Kidney glomerular epithelial cell (primary cell): Measurements from ENCODE around the gene SPTLC2.
A peak's percentile ranks its signal among the peaks of the same experiment; 100 is the strongest.
"Not testable (repeated sequence)": the region's sequence is repeated elsewhere in the genome, so short reads cannot be mapped to it uniquely, and the experiment has no call there.

Experiments used
- DNase-seq: peaks from one replicate; lab custom pipeline; 2025; lab: John Stamatoyannopoulos, UW

Gene SPTLC2

GRCh38 chr14:77588411-77589025 is 27.9 kb downstream of the SPTLC2 start:
- not testable (repeated sequence) for DNase-seq

- DNase-seq: no peak
Observed at GRCh38 chr14:77585385-77585784, 31.1 kb downstream of the SPTLC2 start.

DNA sequence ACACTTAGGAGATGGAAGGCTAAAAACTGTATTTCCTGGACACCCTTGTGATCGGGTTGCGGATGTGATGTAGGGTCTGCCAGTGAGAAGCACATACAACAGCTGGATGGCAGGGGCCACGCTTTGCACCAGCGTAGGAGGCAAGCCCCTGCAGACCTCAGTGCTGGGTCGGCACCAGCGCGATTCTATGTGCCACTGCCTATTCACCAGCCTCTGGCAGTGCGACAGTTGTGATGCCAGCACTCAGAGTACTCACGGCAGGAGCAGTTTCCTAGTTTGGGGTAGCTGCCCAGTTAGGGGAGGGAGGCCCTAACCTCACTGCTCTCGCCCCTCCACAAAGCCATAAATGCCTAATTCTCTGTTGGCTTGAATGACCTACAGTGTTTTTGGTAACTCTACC is 31.6 kb downstream of the SPTLC2 start:
- DNase-seq: no peak

DNA sequence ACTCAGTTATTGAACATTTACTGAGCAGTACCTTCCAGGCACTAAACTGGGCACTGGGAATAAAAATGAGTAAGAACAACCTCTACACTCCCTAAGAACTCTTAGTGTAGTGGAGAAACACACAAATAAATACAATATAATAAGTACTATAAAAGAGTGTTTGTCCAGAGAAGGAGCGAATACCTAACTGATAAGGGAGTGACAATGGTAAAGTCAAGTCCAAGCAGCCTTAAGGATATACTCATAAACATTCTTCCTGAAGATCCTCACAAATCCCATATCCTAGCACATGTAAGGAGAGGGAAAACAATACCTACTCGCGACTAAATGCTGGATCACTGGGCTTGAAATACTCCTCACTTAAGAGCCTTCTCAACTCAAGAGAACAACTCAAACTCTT is 32.8 kb downstream of the SPTLC2 start:
- no peak for DNase-seq

- no peak for DNase-seq
Observed at GRCh38 chr14:77582511-77582910, 33.9 kb downstream of the SPTLC2 start.

DNA sequence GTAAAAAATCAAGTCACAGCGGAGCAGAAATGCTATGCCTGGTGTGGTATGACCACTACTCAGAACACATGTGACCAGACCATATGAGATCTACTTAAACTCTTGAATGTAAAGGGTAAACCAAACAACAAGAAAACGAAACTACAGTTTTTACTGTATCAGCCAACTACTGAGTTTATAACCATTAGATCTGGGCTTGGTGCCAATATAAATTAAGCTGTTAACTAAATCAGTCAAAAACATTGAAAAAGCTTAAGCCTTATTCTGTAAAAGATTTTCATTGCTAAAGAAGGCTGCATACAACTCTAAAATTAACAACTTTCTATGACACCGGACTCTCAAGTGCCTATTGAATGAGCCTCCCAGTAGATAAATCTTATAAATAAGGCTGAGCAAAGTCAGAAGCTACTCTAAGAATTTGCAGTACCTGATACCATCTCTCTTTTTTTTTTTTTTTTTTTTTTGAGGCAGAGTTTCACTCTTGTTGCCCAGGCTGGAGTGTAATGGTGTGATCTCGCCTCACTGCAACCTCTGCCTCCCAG is 35.4 kb downstream of the SPTLC2 start:
- peak; percentile 65 for DNase-seq

- peak; percentile 51 for DNase-seq
Observed at GRCh38 chr14:77580477-77580876, 36.0 kb downstream of the SPTLC2 start.

DNA sequence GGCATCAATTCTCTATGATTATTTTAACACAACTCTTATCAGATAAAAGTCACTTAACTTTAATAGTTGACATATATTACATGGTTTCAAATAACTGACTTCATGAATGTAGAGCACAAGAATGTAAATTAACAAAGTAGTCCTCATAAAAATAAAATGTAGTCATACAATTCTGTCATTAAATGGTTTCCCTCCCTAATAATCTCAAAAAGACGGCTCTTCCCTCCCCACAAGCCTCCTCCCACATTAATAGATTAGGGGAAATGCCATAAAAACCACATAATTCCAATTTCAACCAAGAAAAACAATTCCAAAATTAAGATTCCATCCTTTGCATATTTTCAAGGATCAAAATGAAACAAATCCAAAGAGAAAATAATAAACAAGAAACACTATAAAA is 36.7 kb downstream of the SPTLC2 start:
- DNase-seq: no peak

DNA sequence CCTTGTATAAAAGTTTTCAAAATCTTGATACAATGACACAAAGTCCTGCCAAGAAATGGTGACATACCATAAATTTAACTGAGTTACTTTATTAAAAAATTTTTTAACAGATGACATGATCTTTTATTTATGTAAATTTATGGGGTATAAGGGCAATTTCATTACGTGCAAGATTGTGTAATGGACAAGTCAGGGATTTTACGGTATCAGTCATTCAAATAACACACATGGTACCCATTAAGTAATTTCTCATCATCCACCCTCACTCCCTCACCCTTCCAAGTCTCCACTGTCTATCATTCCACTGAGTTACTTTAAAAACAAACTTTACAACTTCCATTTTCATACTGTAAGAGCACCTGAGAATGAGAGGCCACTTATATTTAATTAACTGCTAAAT is 37.4 kb downstream of the SPTLC2 start:
- DNase-seq: no peak

DNA sequence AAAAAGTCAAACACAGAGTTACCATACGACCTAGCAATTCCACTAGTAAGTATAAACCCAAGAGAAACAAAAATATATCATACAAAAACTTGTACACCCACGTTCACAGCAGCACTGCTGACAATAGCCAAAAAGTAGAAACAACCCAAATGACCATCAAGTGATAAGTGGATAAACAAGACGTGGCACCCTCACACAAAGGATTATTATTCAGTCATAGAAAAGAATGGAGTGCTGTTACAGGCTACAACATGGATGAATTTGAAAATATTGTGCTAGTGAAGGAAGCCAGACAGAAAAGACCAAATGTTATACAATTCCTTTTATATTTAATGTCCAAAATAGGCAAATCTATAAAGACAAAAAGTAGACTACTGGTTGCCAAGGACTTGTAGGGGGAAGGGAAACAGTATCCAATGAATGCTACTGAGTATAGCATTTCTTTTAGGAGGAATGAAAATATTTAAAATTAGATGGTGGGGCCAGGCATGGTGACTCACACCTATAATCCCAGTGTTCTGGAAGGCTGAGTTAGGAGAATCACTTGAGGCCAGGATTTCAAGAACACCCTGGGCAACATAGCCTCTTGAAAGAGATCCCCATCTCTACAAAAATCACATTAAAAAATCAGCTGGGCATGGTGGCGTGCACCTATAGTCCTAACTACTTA is 41.9 kb downstream of the SPTLC2 start:
- peak; percentile 6 for DNase-seq

GRCh38 chr14:77573964-77574363 is 42.5 kb downstream of the SPTLC2 start:
- DNase-seq: no peak

GRCh38 chr14:77570706-77571268 is 45.6 kb downstream of the SPTLC2 start:
- DNase-seq: no peak

DNA sequence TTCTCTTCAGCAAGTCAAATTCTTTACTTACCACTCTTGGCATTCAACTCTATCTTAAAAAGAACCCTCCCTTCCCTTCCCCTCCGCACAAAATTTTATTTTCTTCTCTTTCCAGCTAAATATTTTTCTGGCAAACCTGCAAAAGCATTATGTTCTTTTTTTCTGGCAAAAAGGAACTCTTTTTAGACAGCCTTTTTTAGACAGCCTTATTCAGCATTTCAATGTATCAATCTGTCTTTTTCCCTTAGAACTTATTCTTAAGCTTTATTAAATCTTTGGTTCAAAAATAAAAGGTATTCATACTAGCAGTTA is 50.5 kb downstream of the SPTLC2 start:
- DNase-seq: no peak

GRCh38 chr14:77565289-77565993 is 51.0 kb downstream of the SPTLC2 start:
- peak; percentile 15 for DNase-seq

- DNase-seq: peak; percentile 85
Observed at GRCh38 chr14:77562681-77563080, 53.8 kb downstream of the SPTLC2 start.

- DNase-seq: no peak
Observed at GRCh38 chr14:77561881-77562280, 54.6 kb downstream of the SPTLC2 start.

DNA sequence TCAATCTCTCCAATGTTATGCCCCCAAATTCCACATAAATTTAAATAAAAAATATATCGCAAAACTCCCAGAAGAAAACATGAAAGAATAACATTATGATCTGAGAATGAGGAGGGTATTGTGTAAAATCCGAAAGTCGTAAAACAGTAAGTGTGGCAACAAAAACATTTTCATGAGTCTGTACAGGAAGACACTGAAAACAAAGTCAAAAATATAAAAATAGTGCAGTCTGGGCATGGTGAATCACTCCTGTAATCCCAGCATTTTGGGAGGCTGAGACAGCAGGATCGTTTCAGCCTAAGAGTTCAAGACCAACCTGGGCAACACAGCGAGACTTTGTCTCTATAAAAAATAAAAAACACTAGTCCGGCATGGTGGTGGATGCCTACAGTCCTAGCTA is 57.1 kb downstream of the SPTLC2 start:
- DNase-seq: no peak

GRCh38 chr14:77557391-77557790 is 59.0 kb downstream of the SPTLC2 start:
- no peak for DNase-seq

- no peak for DNase-seq
Observed at GRCh38 chr14:77556946-77557345, 59.5 kb downstream of the SPTLC2 start.

- DNase-seq: no peak
Observed at GRCh38 chr14:77554816-77555599, 61.4 kb downstream of the SPTLC2 start.

DNA sequence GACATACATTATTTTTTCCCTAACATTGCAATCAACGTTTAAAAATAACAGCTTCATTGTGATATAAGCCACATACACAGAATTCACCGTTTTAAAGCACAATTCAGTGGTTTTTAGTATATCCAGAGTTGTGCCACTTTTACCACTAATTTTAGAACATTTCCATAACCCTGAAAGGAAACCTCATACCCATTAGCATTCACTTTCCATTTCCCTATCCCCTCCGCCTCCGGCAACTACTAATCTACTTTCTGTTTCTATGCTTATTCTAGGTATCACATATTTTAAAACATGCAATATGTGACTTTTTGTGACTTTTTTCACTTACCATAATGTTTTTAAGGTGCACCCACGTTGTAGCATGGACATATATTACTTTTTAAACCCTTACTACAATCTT is 62.2 kb downstream of the SPTLC2 start:
- no peak for DNase-seq

- DNase-seq: no peak
Observed at GRCh38 chr14:77549451-77549850, 67.0 kb downstream of the SPTLC2 start.
